ENCODE measurements around the gene SEZ6L.

- TF ChIP-seq, protein P1, sequence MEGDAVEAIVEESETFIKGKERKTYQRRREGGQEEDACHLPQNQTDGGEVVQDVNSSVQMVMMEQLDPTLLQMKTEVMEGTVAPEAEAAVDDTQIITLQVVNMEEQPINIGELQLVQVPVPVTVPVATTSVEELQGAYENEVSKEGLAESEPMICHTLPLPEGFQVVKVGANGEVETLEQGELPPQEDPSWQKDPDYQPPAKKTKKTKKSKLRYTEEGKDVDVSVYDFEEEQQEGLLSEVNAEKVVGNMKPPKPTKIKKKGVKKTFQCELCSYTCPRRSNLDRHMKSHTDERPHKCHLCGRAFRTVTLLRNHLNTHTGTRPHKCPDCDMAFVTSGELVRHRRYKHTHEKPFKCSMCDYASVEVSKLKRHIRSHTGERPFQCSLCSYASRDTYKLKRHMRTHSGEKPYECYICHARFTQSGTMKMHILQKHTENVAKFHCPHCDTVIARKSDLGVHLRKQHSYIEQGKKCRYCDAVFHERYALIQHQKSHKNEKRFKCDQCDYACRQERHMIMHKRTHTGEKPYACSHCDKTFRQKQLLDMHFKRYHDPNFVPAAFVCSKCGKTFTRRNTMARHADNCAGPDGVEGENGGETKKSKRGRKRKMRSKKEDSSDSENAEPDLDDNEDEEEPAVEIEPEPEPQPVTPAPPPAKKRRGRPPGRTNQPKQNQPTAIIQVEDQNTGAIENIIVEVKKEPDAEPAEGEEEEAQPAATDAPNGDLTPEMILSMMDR (IDR thresholded peaks at IDR 0.05), result no peak
- no peak for TF ChIP-seq POLR2A (IDR thresholded peaks at IDR 0.05)
- TF ChIP-seq EP300 (IDR thresholded peaks at IDR 0.05), result no peak
These were observed 120.4 kb downstream of the SEZ6L start for GRCh38 chr22:26289611-26290101.

Data from ovary (tissue), 3 donors.